RPMI8226 (cell line): ENCODE measurements around the gene GUCD1.
A peak's percentile ranks its signal among the peaks of the same experiment; 100 is the strongest.
"Not testable (repeated sequence)": the region's sequence is repeated elsewhere in the genome, so short reads cannot be mapped to it uniquely, and the experiment has no call there.

Experiments
- DNase-seq: peaks from one replicate; pipeline ENCODE4 v3.0.0-alpha.2; 2015

Gene GUCD1

GRCh38 chr22:24554313-24555164 is at the start of gene GUCD1:
Gene GUCD1 (minus strand): TSS chr22:24555138. CDS start chr22:24554991, 147 bp downstream.
- DNase-seq: peak; percentile 54

GRCh38 chr22:24603770-24604629 is 49.1 kb upstream of the GUCD1 start:
- peak; percentile 70 for DNase-seq

- DNase-seq: peak; percentile 62
Observed at GRCh38 chr22:24602847-24603769, 48.2 kb upstream of the GUCD1 start, which contains the start of gene GGT1. Gene GGT1 (plus strand): TSS chr22:24603193. CDS start chr22:24611082, 7,889 bp downstream.

DNA sequence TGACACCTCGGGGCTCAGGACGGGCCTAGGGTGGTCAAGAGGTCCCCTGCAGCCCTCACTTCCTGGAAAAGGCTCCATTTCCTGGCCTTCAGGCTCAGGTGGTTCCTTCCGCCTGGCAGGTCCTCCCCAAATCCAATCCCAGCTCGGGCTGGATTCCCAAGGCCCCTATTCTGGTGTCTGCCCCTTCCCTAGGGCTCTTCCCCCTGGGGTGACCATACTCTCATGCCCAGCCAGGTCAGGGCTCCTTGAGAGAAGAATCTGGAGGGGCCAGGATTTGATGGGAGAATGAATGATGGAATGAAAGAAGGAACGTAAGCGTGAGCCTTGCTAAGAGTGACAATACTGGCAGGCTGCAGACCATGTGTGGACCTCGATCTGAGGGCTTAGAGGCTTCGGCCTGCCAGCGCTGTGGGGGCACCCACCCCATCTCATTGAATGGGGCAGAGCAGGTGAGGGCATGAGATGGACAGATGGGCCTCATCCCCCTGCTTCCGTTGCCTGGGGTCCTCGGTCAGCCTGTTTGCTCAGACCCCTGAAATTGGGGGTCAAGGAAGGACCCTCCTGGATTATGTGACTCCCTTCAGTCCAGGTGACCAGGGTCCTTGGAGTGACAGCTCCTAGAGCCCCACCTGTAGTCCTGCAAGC is 47.3 kb upstream of the GUCD1 start:
- DNase-seq: not testable (repeated sequence)

DNA sequence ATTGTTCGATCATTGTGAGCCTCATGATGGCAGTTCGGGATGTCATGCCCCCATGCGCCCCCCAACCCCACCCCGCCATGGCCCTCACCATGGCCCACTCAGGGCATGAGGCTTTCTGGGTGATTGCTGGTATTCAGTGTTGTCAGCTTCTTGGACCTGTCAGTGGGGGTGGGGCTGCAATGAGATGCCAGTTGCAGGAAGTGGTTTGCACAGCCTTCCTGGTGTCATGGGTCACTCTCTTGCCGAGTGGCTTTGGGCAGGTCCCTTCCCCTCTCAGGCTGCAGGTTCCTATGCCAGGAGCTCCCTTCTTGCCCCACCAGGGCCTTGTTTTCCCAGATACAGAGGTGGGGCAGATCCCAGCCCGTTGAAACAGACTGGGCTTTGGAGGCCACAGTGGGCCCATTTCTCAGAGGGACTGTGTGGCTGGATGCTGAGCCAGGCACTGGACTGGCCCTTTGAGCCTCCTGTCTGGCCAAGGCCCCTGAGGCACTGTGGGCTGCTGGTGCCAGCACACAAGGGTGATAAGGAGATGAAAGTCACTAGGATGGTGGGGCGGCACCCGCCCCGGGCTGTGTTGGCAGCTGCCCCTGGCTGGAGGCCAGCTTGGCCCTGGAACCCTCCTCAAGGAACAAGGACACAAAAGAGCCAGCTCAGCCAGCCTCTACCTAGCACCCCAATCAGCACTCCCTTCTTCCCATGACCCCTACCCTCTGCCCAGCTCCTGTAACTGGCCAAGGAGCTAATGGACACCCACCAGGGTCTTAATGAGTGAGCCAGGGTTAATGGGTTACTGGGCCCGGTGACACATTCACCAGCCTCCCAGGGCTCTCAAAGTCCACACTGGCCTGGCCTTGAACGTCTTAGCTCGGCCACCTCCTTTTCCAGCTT is 46.5 kb upstream of the GUCD1 start:
- peak; percentile 87 for DNase-seq

- peak; percentile 53 for DNase-seq
Observed at GRCh38 chr22:24599958-24600715, 45.2 kb upstream of the GUCD1 start.

DNA sequence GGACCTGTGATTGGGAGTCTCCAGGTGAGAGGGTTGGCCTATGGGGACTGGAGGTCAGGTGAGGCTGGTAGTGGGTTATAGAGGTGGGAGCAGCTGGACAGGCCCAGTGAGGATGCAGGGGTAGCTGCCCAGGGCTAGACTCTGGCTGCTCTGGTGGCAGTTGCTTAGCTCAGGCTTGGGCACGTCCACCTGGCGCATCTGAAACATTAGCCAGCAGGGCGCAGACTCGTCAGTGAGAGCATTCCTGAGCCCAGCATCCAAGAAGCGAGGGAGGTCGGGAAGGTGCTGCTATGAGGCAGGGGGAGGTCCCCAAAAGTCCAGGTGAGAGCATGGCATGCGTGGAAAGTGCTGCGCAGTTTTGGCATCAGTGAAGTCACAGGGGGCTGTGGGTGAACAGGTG is 44.6 kb upstream of the GUCD1 start:
- no peak for DNase-seq

- DNase-seq: not testable (repeated sequence)
Observed at GRCh38 chr22:24597076-24597475, 42.1 kb upstream of the GUCD1 start.

GRCh38 chr22:24595863-24596262 is 40.9 kb upstream of the GUCD1 start:
- DNase-seq: no peak

- no peak for DNase-seq
Observed at GRCh38 chr22:24595228-24595627, 40.3 kb upstream of the GUCD1 start.

GRCh38 chr22:24594569-24595120 is 39.7 kb upstream of the GUCD1 start:
- no peak for DNase-seq

- no peak for DNase-seq
Observed at GRCh38 chr22:24593836-24594568, 39.1 kb upstream of the GUCD1 start.

GRCh38 chr22:24593559-24593835 is 38.6 kb upstream of the GUCD1 start:
- not testable (repeated sequence) for DNase-seq

GRCh38 chr22:24592851-24593558 is 38.1 kb upstream of the GUCD1 start, which contains the start of gene LRRC75B:
Gene LRRC75B (minus strand): TSS chr22:24593073. CDS start chr22:24593039, 34 bp downstream.
- DNase-seq: peak; percentile 84

DNA sequence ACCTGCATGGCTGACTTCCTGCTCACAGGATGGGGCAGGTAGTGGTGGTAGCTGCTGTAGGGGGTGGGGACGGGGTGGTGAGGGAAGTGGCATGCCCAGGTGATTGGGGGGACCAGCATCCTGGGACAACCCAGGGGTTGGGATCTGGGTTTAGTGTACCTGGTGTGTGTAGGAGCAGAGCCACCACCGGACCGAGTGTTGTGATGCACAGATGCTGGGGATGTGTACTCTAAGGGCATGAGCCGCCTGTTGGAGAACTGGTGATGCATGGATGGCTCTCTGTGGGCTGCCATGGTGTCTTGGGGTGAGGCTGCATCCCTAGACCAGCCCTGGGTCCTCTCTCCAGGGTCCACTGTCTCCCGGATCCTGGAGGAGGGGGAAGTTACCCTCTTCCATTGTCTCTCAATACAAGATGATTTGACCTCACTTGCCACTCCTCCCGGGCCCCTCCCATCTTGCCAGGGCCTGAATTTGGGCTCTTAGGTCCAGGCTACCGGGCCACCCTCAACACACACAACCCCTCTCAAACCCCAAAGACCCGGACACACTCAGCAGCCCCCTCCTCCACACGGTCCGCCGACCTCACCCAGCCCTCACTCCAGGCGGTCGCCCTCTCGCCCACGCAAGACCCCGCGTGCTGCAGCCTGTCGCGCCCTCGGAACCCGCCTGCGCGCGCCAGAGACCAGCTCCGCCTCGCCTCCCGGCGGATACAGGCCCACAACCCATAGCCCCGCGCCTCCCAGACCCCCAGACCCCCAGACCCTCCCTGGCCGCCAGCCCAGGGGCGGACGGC is 37.3 kb upstream of the GUCD1 start:
- DNase-seq: no peak

DNA sequence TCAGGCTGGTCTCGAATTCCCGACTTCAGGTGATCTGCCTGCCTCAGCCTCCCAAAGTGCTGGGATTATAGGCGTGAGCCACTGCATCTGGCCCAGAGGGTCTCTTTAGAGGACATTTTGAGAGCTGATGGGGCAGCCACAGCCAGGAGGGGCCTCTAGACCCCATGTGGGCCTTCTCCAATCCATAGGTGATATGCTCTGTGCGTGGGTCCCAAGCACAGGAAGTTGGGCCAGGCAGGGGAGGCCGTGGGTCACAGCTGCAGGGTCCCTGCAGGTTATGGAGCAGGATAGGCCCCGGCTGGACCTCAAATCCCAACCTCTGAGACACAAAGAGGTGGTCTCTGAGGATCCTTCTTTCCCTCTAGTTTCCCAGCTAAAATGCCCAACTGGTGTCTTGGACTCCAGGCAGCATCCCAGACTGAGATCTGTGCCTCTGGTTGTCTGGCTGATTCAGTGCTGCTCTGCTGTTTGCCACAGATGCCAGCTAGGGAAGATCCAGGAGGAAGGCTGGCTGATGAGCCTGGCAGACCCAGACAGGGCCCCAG is 36.4 kb upstream of the GUCD1 start:
- no peak for DNase-seq

GRCh38 chr22:24590596-24591173 is 35.7 kb upstream of the GUCD1 start:
- no peak for DNase-seq
